Coronary artery (tissue), 2 donors: ENCODE data around the gene SACM1L.

Source experiments
- DNase-seq: peaks from one replicate; pipeline ENCODE4 v3.0.0-alpha.2; 2017; ENCODE audit warnings: low spot score
- H3K27ac ChIP-seq, 2 donors: fragments of 200-600 bp; sonication (generic); one replicate each; pipeline ENCODE4 v1.5.1; 2016 to 2019
- H3K4me3 ChIP-seq: fragments of 200-600 bp; sonication (generic); 2 replicates; pipeline ENCODE4 v1.5.1; 2016; ENCODE audit warnings: mild to moderate bottlenecking, moderate library complexity
- TF ChIP-seq, protein P1 (sequence below): fragments of 200-600 bp; sonication (generic); IDR thresholded peaks from one replicate; pipeline ENCODE4 v1.5.1; 2019; ENCODE audit warnings: antibody characterized with exemption

Gene SACM1L

DNA sequence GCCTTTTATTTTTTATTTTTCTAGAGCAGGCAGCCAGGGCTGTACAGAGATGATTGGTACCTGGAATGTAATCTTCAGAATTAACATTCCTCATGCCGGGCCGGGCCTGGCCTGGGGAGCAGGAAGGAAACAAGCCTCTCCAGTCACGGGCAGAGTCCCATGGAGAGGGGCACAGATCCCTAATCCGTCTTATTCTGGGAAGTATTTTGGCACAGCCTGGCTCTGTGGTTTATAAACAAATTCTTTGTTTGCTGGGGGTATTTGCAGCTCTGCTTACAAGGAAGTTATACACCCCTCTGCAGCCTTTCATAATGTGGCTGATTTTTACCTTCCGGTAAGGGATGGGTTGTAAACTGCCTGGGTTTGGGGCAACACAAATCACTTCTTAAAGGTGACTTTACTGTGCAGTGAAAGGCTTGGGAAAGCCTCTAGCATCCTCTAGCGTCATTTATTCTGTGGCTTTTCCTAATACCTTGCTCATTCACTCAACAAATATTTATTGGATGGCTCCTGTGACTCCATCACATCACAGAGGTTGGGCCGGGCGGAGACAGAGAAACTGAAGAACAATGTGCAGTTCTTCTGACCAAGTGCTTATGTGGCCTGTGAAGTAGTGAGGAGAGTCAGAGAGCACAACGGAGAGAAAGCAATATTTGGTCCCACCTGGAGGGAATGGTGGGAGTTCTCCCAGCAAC lies 104.4 kb downstream of the SACM1L start:
- no peak overlapping the region for H3K27ac ChIP-seq
- peak; percentile 19 for DNase-seq
- no peak overlapping the region for H3K4me3 ChIP-seq
- TF ChIP-seq, protein P1, sequence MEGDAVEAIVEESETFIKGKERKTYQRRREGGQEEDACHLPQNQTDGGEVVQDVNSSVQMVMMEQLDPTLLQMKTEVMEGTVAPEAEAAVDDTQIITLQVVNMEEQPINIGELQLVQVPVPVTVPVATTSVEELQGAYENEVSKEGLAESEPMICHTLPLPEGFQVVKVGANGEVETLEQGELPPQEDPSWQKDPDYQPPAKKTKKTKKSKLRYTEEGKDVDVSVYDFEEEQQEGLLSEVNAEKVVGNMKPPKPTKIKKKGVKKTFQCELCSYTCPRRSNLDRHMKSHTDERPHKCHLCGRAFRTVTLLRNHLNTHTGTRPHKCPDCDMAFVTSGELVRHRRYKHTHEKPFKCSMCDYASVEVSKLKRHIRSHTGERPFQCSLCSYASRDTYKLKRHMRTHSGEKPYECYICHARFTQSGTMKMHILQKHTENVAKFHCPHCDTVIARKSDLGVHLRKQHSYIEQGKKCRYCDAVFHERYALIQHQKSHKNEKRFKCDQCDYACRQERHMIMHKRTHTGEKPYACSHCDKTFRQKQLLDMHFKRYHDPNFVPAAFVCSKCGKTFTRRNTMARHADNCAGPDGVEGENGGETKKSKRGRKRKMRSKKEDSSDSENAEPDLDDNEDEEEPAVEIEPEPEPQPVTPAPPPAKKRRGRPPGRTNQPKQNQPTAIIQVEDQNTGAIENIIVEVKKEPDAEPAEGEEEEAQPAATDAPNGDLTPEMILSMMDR = no peak

DNA sequence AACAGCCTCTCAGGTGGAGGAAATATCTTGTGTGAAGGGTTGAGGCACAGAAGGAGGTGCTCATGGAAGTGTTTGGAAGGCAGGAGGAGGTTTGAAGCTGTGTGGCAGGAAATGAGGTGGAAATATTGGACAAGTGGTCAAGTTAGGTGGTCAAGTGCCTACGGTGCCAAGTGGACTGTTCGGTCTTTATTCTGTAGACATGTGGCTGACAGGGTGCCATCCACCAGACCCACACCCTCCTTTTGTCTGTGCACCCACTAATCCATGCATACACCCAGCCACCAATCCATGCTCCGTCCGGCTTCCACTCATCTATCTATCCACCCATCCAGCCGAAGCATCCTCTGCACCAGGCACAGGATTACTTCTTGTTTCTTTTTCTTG lies 105.0 kb downstream of the SACM1L start:
- TF ChIP-seq, protein P1 = no peak
- DNase-seq = peak; percentile 17
- no peak overlapping the region for H3K27ac ChIP-seq
- H3K4me3 ChIP-seq = no peak overlapping the region

DNA sequence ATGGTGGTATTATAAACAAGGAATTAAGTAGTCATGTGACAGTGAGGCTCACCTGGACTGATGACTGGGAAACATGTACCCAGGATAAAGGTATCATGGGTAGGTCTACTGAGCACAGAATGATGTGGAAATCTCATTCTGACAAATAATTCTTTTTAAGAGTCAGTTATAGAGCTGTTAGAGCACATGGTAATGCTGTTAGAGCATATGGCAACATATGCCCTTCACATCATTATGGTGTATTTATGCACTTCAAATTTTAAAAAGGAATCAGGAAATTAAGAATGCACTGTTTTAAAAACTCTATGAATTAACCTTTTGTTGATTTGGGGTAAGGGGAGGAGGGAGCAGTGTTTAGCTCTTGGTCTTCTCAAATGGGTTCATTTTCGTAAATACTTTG lies 105.5 kb downstream of the SACM1L start:
- DNase-seq = no peak
- Histone ChIP-seq H3K4me3 (no peak overlapping the region), H3K27ac (no peak overlapping the region)
- TF ChIP-seq, protein P1 = no peak
